T-cell (primary cell): ENCODE measurements around the gene TMEM200B. TPM values are rescaled to one million over a fixed set of nuclear protein-coding genes. Genes with fewer than 3 reads are reported as not detected.

Source experiments
- ATAC-seq, 4 experiments: fragments of 200-7000 bp in 3 of 4; fragments of 150-1000 bp in 1 of 4; cut with Tn5 transposase; replicated peaks in 1 of 4; 1 replicate in 3 of 4; 2 replicates in 1 of 4; pipeline ENCODE4 v1.10.0; 2021; ENCODE audit warnings: moderate library complexity in 3 of 4, mild to moderate bottlenecking in 2 of 4, moderate number of reproducible peaks in 1 of 4
- CTCF ChIA-PET, 2 donors: fragments of 300-600 bp; sonication (Branson Sonifier 250); formaldehyde crosslinking; loops; one replicate each; lab custom pipeline; 2022; ENCODE audit warnings: antibody characterized with exemption in 2 of 2; lab: Charles Lee
- POLR2A ChIA-PET, 2 donors: fragments of 300-600 bp; sonication (Branson Sonifier 250); formaldehyde crosslinking; loops; one replicate each; lab custom pipeline; 2022; ENCODE audit warnings: antibody characterized with exemption in 2 of 2; lab: Charles Lee
- DNase-seq, 35 experiments: peaks; one replicate each; pipeline versions ENCODE4 v3.0.0 to v3.0.0-alpha.2; 2013 to 2023
- H3K27ac ChIP-seq: one replicate; pipeline ENCODE4 v1.5.1; 2013; ENCODE audit warnings: low read length
- H3K27me3 ChIP-seq, 2 experiments: replicated peaks in 1 of 2; 1 replicate in 1 of 2; 2 replicates in 1 of 2; pipeline versions ENCODE4 v1.6.1 to v1.7.0; 2013; ENCODE audit warnings: low read length in 1 of 2, mixed read lengths in 1 of 2; ENCODE audit not compliant: control insufficient read depth in 2 of 2, insufficient read depth in 2 of 2; ENCODE audit errors: extremely low read depth in 1 of 2
- H3K36me3 ChIP-seq, 2 donors: 1 replicate in 1 of 2; 2 replicates in 1 of 2; pipeline versions ENCODE4 v1.6.1 to v1.7.0; 2013; ENCODE audit warnings: low read length in 1 of 2; ENCODE audit not compliant: control insufficient read depth in 2 of 2, insufficient read depth in 1 of 2; ENCODE audit errors: extremely low read depth in 1 of 2
- H3K4me1 ChIP-seq, 2 experiments: 1 replicate in 1 of 2; 2 replicates in 1 of 2; pipeline versions ENCODE4 v1.6.1 to v1.7.0; 2013; ENCODE audit warnings: low read length in 2 of 2, mixed read lengths in 1 of 2; ENCODE audit not compliant: insufficient read depth in 2 of 2, control insufficient read depth in 1 of 2; ENCODE audit errors: extremely low read depth in 1 of 2
- H3K4me3 ChIP-seq, 2 donors: 1 replicate in 1 of 2; 2 replicates in 1 of 2; pipeline versions ENCODE4 v1.5.1 to v1.7.0; 2013; ENCODE audit warnings: mild to moderate bottlenecking in 2 of 2, low read length in 1 of 2, moderate library complexity in 1 of 2; ENCODE audit not compliant: control insufficient read depth in 1 of 2; ENCODE audit errors: extremely low read depth in 1 of 2
- H3K9me3 ChIP-seq: 2 replicates; pipeline ENCODE4 v1.7.0; 2013
- H3K27ac Mint-ChIP-seq, 2 donors: one replicate each; pipeline ENCODE4 v1.8.0; 2020 to 2021; ENCODE audit warnings: mild to moderate bottlenecking in 2 of 2, mixed read lengths in 2 of 2
- H3K27me3 Mint-ChIP-seq, 2 donors: one replicate each; pipeline ENCODE4 v1.8.0; 2021 to 2022; ENCODE audit warnings: mixed read lengths in 2 of 2
- H3K36me3 Mint-ChIP-seq: one replicate; pipeline ENCODE4 v1.8.0; 2021; ENCODE audit warnings: mixed read lengths
- H3K4me1 Mint-ChIP-seq, 3 donors: one replicate each; pipeline ENCODE4 v1.8.0; 2020 to 2022; ENCODE audit warnings: mixed read lengths in 3 of 3, mild to moderate bottlenecking in 1 of 3
- H3K4me3 Mint-ChIP-seq, 3 donors: one replicate each; pipeline ENCODE4 v1.8.0; 2020 to 2022; ENCODE audit warnings: mild to moderate bottlenecking in 3 of 3, mixed read lengths in 3 of 3, moderate library complexity in 3 of 3
- H3K9me3 Mint-ChIP-seq, 3 donors: one replicate each; pipeline ENCODE4 v1.8.0; 2020 to 2022; ENCODE audit warnings: mixed read lengths in 3 of 3
- WGBS: methylation state at CpG from one replicate; pipeline ENCODE4 v1.1.5; 2013; ENCODE audit warnings: missing lambda C conversion rate; ENCODE audit not compliant: insufficient coverage; 5-methylcytosine and 5-hydroxymethylcytosine counted together
- total RNA-seq, 35 experiments: library from RNA in 6 of 35; stranded (reverse) in 6 of 35; fragments of 120-200 nt in 1 of 35; gene quantifications; one replicate each; pipeline versions ENCODE4 v1.2.1 to v1.2.4 and lab custom pipeline; 2013 to 2026

TMEM200B gene
- total RNA-seq, 5 donors from 2014 or later (not counting 1 experiment from before 2014, with no cell fraction given) = 0.12 to 0.16 (median 0.16) TPM; not detected in 2

DNA sequence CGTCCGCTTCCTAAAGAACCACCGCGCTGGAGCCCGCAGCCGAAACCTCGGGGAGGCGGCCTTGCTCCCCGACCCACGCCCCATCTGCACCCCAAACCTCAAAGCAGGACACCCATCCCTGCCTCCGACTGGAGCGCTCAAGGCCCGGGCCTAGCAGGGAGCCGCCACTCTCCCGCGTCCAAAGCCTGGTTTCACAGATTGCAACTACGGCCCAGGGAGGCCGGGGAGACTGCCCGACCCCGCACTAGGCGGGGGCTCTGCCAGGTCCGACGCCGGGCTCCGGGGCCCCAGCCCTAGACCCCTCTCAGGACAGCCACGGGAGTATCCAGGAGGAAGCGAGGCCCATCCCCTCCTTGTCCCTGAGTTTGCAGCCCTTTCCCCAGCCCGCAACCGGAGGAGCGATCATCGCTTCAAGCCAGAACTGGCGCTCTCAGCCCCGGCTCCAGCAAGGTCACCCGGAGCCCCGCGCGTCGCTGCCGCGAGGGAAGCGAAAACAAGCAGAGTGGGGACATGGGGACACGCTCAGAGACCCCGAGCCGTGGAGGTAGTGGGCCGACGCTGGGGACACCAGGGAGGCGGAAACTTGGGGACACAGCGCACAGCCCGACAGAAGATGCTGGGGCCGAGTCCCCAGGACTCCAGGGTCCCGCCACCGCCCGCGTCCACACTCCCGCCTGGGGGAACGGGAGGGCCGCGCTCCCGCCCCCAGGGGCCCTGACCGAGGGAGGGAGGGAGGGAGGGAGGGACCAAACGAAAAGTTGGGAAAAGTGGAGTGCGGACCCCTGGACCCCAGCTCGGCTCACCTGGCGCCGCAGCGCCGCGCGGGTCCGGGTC lies 433 bp downstream of the TMEM200B start:
- ChIA-PET POLR2A (no interaction called here), CTCF (no interaction called here)
- DNase-seq = peak in 12 of 35 experiments; percentile 12 to 45 (median 28)
- Mint-ChIP-seq H3K36me3 (peaks cover 9% of the 10 kb centered on the region), H3K4me1 (peaks cover 9 to 20% (median 11%) of the 10 kb centered on the region in 3 donors), H3K9me3 (no peaks in the 10 kb centered on the region), H3K27me3 (peaks cover 11 to 25% of the 10 kb centered on the region in 2 donors), H3K27ac (no peak overlapping the region), H3K4me3 (peak overlapping the region; percentile 58 to 76 (median 69))
- ATAC-seq = peak in 1 of 4 experiments; percentile 9
- H3K27me3 ChIP-seq = peaks cover 0 to 55% of the 10 kb centered on the region in 2 experiments
- H3K4me1 ChIP-seq = peaks cover 5 to 41% of the 10 kb centered on the region in 2 experiments
- H3K27ac ChIP-seq = no peak overlapping the region
- WGBS = 6% methylated on average over 69 of the region's 70 CpGs
- no peaks in the 10 kb centered on the region for H3K9me3 ChIP-seq
- peaks cover 0 to 8% of the 10 kb centered on the region in 2 donors for H3K36me3 ChIP-seq
- peak overlapping the region; percentile 34 to 65 for H3K4me3 ChIP-seq

DNA sequence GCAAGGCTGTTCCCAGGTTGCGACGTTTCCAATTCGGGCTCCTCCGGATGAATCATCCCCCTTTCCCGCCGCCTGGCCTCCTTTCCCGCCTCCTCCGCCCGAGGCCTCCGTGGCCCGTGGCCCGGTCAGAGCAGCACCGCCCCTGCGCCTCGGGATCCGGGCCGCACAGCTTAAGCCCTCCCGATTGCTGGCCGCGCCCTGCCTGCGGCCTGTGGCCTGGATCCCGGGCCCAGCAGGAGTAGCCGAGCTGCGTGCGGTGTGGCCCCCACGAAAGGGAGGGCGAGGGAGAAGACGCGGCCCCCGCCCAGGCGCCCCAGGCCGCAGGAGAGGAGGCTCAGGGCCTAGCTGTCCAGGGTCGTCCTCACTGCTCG lies 1.0 kb downstream of the TMEM200B start:
- Histone ChIP-seq H3K27me3 (peaks cover 0 to 55% of the 10 kb centered on the region in 2 experiments), H3K9me3 (no peaks in the 10 kb centered on the region), H3K4me3 (peak overlapping the region in 1 of 2 donors; percentile 39), H3K4me1 (peaks cover 5 to 41% of the 10 kb centered on the region in 2 experiments), H3K36me3 (peaks cover 0 to 12% of the 10 kb centered on the region in 2 donors), H3K27ac (no peak overlapping the region)
- peaks cover 11 to 25% of the 10 kb centered on the region in 2 donors for H3K27me3 Mint-ChIP-seq
- no peak overlapping the region for H3K27ac Mint-ChIP-seq
- 7% methylated on average over 34 of the region's 34 CpGs for WGBS
- H3K4me3 Mint-ChIP-seq = peak overlapping the region; percentile 34 to 76 (median 58)
- H3K36me3 Mint-ChIP-seq = peaks cover 11% of the 10 kb centered on the region
- peak in 2 of 35 experiments; percentile 20 to 21 for DNase-seq
- no peaks in the 10 kb centered on the region for H3K9me3 Mint-ChIP-seq
- ChIA-PET POLR2A (interaction anchor here in 1 of 2 donors (0.6 kb wide), 1 partner anchor 9 kb away, joined by 3 read pairs; no protein-coding TSS in a partner anchor), CTCF (no interaction called here)
- ATAC-seq = peak in 1 of 4 experiments; percentile 2
- H3K4me1 Mint-ChIP-seq = peaks cover 9 to 20% (median 11%) of the 10 kb centered on the region in 3 donors

DNA sequence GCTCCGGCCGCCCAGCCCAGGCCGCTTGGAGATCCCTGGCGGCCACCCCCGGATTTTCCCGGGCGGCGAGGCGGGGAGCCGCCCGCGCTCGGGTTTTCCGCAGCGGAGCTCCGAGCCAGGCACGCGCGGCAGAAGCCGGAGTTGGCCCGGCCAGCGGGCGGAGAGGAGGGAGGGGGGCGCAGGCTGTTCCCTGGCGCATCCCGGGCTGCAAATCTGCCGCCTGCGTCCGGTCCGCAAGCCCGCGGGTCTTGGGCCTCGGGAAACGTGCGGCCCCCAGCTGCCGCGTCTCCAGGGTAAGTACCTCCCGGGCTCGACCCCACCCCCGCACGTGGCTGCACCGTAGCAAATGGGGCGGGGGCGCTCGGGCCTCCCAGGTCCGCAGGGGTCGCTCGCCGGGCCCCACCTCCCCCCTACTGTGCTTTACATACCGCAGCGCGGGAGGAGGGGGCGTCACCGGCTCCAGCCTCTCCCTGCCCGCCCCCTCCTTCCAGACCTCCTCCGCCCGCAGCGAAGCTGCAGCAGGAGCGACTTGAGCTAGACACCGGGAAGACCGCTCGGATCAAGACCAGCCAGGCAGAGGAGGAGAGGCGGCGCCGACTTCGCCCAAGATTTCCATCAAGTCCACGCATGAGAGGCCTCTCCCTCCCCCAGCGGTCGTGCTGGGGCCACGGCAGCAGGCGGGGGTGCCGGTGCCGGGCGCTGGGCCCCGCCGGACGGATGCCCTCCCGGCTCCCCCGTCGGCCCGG lies 1.6 kb downstream of the TMEM200B start:
- Histone ChIP-seq H3K27me3 (peaks cover 0 to 55% of the 10 kb centered on the region in 2 experiments), H3K4me1 (peaks cover 5 to 41% of the 10 kb centered on the region in 2 experiments), H3K36me3 (peaks cover 0 to 18% of the 10 kb centered on the region in 2 donors), H3K4me3 (peak overlapping the region in 1 of 2 donors; percentile 39), H3K27ac (no peak overlapping the region), H3K9me3 (no peaks in the 10 kb centered on the region)
- H3K36me3 Mint-ChIP-seq = peaks cover 17% of the 10 kb centered on the region
- no peaks in the 10 kb centered on the region for H3K9me3 Mint-ChIP-seq
- ChIA-PET POLR2A (interaction anchor here in 1 of 2 donors (0.6 kb wide), 1 partner anchor 9 kb away, joined by 3 read pairs; no protein-coding TSS in a partner anchor), CTCF (interaction anchor here (0.6 to 1.0 kb wide), 2 partner anchors 80 to 549 kb away, joined by 3 to 4 read pairs; no protein-coding TSS in a partner anchor)
- H3K27me3 Mint-ChIP-seq = peaks cover 11 to 25% of the 10 kb centered on the region in 2 donors
- H3K27ac Mint-ChIP-seq = no peak overlapping the region
- WGBS = 3% methylated on average over 75 of the region's 81 CpGs
- ATAC-seq (no peak), DNase-seq (peak in 2 of 35 experiments; percentile 18 to 25)
- peak overlapping the region; percentile 47 to 76 (median 54) for H3K4me3 Mint-ChIP-seq
- H3K4me1 Mint-ChIP-seq = peaks cover 9 to 20% (median 11%) of the 10 kb centered on the region in 3 donors

DNA sequence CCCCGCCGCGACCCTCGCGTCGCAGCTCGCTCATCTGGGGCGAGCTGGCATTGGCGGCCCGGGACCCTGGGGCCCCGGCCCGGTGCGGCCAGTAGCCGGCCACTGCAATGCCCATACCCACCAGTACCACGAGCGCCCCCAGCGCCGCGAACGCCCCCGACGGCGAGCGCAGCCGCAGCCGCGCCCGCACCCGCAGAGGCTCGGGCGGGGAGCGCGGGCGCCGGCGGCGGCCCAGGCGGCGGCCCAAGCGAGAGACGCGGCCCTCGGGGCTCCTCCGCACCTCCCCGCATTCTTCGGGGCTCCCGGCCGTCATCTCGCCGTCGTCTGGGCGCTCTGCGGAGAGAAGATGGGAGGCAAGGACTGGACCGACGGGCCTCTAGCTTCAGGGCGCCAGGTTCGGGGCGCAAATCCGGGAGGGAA lies 2.2 kb downstream of the TMEM200B start:
- DNase-seq (peak in 4 of 35 experiments; percentile 10 to 24 (median 18)), ATAC-seq (peak; percentile 9 to 16 (median 12))
- CTCF ChIA-PET = interaction anchor here (0.6 to 1.0 kb wide), 2 partner anchors 81 to 548 kb away, joined by 3 to 4 read pairs; no protein-coding TSS in a partner anchor
- POLR2A ChIA-PET = no interaction called here
- Mint-ChIP-seq H3K9me3 (no peaks in the 10 kb centered on the region), H3K27me3 (peaks cover 11 to 25% of the 10 kb centered on the region in 2 donors), H3K4me3 (no peak overlapping the region), H3K27ac (no peak overlapping the region), H3K36me3 (peaks cover 20% of the 10 kb centered on the region), H3K4me1 (peaks cover 9 to 20% (median 11%) of the 10 kb centered on the region in 3 donors)
- peaks cover 0 to 55% of the 10 kb centered on the region in 2 experiments for H3K27me3 ChIP-seq
- H3K36me3 ChIP-seq = peaks cover 0 to 24% of the 10 kb centered on the region in 2 donors
- no peak overlapping the region for H3K27ac ChIP-seq
- H3K4me1 ChIP-seq = peaks cover 5 to 41% of the 10 kb centered on the region in 2 experiments
- no peaks in the 10 kb centered on the region for H3K9me3 ChIP-seq
- WGBS = 3% methylated on average over 48 of the region's 59 CpGs
- peak overlapping the region in 1 of 2 donors; percentile 39 for H3K4me3 ChIP-seq

DNA sequence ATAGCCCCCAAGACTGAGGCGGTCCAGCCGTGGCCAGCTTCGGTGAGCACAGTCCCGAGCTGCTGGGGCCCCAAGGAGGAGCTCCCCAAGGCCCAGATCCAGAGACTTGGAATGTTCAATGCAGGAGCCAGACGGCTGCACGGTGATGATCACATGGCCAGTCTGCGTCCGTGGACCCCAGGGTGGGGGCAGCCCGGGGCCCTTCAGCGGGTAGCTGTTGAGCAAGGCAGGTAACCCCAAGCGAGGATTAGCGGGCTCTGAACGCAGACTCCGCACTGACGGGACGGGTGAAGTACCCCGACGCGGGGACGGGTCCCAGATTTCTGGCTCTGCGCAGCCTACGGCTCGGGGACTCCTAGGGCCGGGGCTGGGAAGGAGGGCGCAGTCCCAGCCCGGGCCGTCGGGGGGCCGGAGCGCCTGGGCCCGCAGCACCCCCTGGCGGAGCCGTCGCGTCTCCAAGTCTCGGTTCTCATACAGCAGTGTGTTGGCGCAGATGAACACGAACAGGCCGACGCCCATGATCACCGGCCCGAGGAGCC lies 2.7 kb downstream of the TMEM200B start:
- no peak overlapping the region for H3K27ac ChIP-seq
- DNase-seq (peak; percentile 34 to 78 (median 59)), ATAC-seq (peak; percentile 68 to 73 (median 70))
- no peaks in the 10 kb centered on the region for H3K9me3 ChIP-seq
- peaks cover 0 to 27% of the 10 kb centered on the region in 2 donors for H3K36me3 ChIP-seq
- H3K9me3 Mint-ChIP-seq = no peaks in the 10 kb centered on the region
- peaks cover 0 to 52% of the 10 kb centered on the region in 2 experiments for H3K27me3 ChIP-seq
- ChIA-PET CTCF (interaction anchor here in 1 of 2 donors (0.6 kb wide), 1 partner anchor 548 kb away, joined by 4 read pairs; no protein-coding TSS in a partner anchor), POLR2A (no interaction called here)
- H3K4me1 Mint-ChIP-seq = peaks cover 9 to 19% (median 10%) of the 10 kb centered on the region in 3 donors
- H3K4me1 ChIP-seq = peaks cover 5 to 41% of the 10 kb centered on the region in 2 experiments
- 37% methylated on average over 42 of the region's 42 CpGs for WGBS
- peak overlapping the region; percentile 21 to 38 (median 21) for H3K4me3 Mint-ChIP-seq
- H3K27ac Mint-ChIP-seq = no peak overlapping the region
- H3K36me3 Mint-ChIP-seq = peaks cover 24% of the 10 kb centered on the region
- peaks cover 9 to 22% of the 10 kb centered on the region in 2 donors for H3K27me3 Mint-ChIP-seq
- no peak overlapping the region for H3K4me3 ChIP-seq
